Stomach smooth muscle (tissue), 2 donors: ENCODE results near the gene ARHGAP1.

Experiments
- H3K27ac ChIP-seq: one replicate; pipeline ENCODE4 v1.7.0; 2013; ENCODE audit warnings: mild to moderate bottlenecking, low read length, inconsistent platforms
- H3K27me3 ChIP-seq, 2 donors: one replicate each; pipeline ENCODE4 v1.7.0; 2013; ENCODE audit warnings: low read length in 2 of 2; ENCODE audit not compliant: insufficient read depth in 2 of 2, control insufficient read depth in 1 of 2
- H3K36me3 ChIP-seq, 2 donors: one replicate each; pipeline ENCODE4 v1.7.0; 2013; ENCODE audit warnings: low read length in 2 of 2; ENCODE audit not compliant: control insufficient read depth in 2 of 2, insufficient read depth in 2 of 2
- H3K4me1 ChIP-seq: one replicate; pipeline ENCODE4 v1.7.0; 2013; ENCODE audit warnings: low read length; ENCODE audit not compliant: control insufficient read depth, insufficient read depth
- H3K4me3 ChIP-seq, 2 donors: one replicate each; pipeline ENCODE4 v1.7.0; 2013; ENCODE audit warnings: low read length in 2 of 2
- H3K9ac ChIP-seq, 2 donors: one replicate each; pipeline ENCODE4 v1.7.0; 2013; ENCODE audit warnings: low read length in 2 of 2, mild to moderate bottlenecking in 1 of 2
- H3K9me3 ChIP-seq, 2 donors: one replicate each; pipeline ENCODE4 v1.7.0; 2013; ENCODE audit warnings: low read length in 2 of 2; ENCODE audit not compliant: control insufficient read depth in 2 of 2
- donor health status: healthy.
- donor health status: Pancreatic carcinoma.

The ARHGAP1 gene

GRCh38 chr11:46706886-46707285 is 6.5 kb upstream of the ARHGAP1 start:
- no peak overlapping the region for H3K4me3 ChIP-seq
- no peak overlapping the region for H3K9ac ChIP-seq
- no peaks in the 10 kb centered on the region for H3K9me3 ChIP-seq
- H3K27me3 ChIP-seq: no peaks in the 10 kb centered on the region
- peaks cover 36 to 40% of the 10 kb centered on the region in 2 donors for H3K36me3 ChIP-seq
- H3K27ac ChIP-seq: no peak overlapping the region
- H3K4me1 ChIP-seq: peaks cover 16% of the 10 kb centered on the region

- H3K27ac ChIP-seq: no peak overlapping the region
- H3K4me3 ChIP-seq: no peak overlapping the region
- H3K27me3 ChIP-seq: no peaks in the 10 kb centered on the region
- H3K9me3 ChIP-seq: no peaks in the 10 kb centered on the region
- H3K9ac ChIP-seq: no peak overlapping the region
- H3K4me1 ChIP-seq: peaks cover 19% of the 10 kb centered on the region
- peaks cover 36 to 40% of the 10 kb centered on the region in 2 donors for H3K36me3 ChIP-seq
These were observed 4.8 kb upstream of the ARHGAP1 start for GRCh38 chr11:46705070-46705688.

GRCh38 chr11:46701078-46701654 is 747 bp upstream of the ARHGAP1 start:
- no peaks in the 10 kb centered on the region for H3K9me3 ChIP-seq
- H3K36me3 ChIP-seq: peaks cover 28 to 37% of the 10 kb centered on the region in 2 donors
- H3K9ac ChIP-seq: peak overlapping the region; percentile 82 to 96
- H3K27ac ChIP-seq: peak overlapping the region; percentile 91
- peak overlapping the region; percentile 78 to 100 for H3K4me3 ChIP-seq
- H3K4me1 ChIP-seq: peaks cover 46% of the 10 kb centered on the region
- no peaks in the 10 kb centered on the region for H3K27me3 ChIP-seq

GRCh38 chr11:46698597-46698996 is 1.8 kb downstream of the ARHGAP1 start:
- H3K4me3 ChIP-seq: peak overlapping the region in 1 of 2 donors; percentile 40
- H3K4me1 ChIP-seq: peaks cover 54% of the 10 kb centered on the region
- H3K27ac ChIP-seq: no peak overlapping the region
- H3K36me3 ChIP-seq: peaks cover 32 to 37% of the 10 kb centered on the region in 2 donors
- H3K9ac ChIP-seq: no peak overlapping the region
- H3K9me3 ChIP-seq: no peaks in the 10 kb centered on the region
- H3K27me3 ChIP-seq: no peaks in the 10 kb centered on the region

- Histone ChIP-seq H3K9me3 (no peaks in the 10 kb centered on the region), H3K9ac (peak overlapping the region; percentile 2 to 55), H3K27ac (no peak overlapping the region), H3K4me3 (peak overlapping the region in 1 of 2 donors; percentile 49), H3K27me3 (no peaks in the 10 kb centered on the region), H3K4me1 (peaks cover 49% of the 10 kb centered on the region), H3K36me3 (peaks cover 26 to 34% of the 10 kb centered on the region in 2 donors)
These were observed 2.7 kb downstream of the ARHGAP1 start for GRCh38 chr11:46697723-46698122.

GRCh38 chr11:46697303-46697702 is 3.1 kb downstream of the ARHGAP1 start:
- H3K4me1 ChIP-seq: peaks cover 45% of the 10 kb centered on the region
- H3K9ac ChIP-seq: peak overlapping the region; percentile 2 to 55
- H3K4me3 ChIP-seq: peak overlapping the region in 1 of 2 donors; percentile 49
- H3K9me3 ChIP-seq: no peaks in the 10 kb centered on the region
- H3K27ac ChIP-seq: no peak overlapping the region
- peaks cover 24 to 31% of the 10 kb centered on the region in 2 donors for H3K36me3 ChIP-seq
- H3K27me3 ChIP-seq: no peaks in the 10 kb centered on the region

GRCh38 chr11:46696212-46696558 is 4.2 kb downstream of the ARHGAP1 start:
- Histone ChIP-seq H3K9me3 (no peaks in the 10 kb centered on the region), H3K4me1 (peaks cover 37% of the 10 kb centered on the region), H3K27me3 (no peaks in the 10 kb centered on the region), H3K36me3 (peaks cover 28 to 37% of the 10 kb centered on the region in 2 donors), H3K4me3 (no peak overlapping the region), H3K9ac (peak overlapping the region in 1 of 2 donors; percentile 21), H3K27ac (no peak overlapping the region)

- no peak overlapping the region for H3K9ac ChIP-seq
- no peaks in the 10 kb centered on the region for H3K9me3 ChIP-seq
- H3K36me3 ChIP-seq: peaks cover 28 to 43% of the 10 kb centered on the region in 2 donors
- H3K27ac ChIP-seq: no peak overlapping the region
- H3K4me3 ChIP-seq: no peak overlapping the region
- no peaks in the 10 kb centered on the region for H3K27me3 ChIP-seq
- peaks cover 35% of the 10 kb centered on the region for H3K4me1 ChIP-seq
These were observed 4.8 kb downstream of the ARHGAP1 start for GRCh38 chr11:46695345-46696211.

- Histone ChIP-seq H3K4me3 (no peak overlapping the region), H3K36me3 (peaks cover 28 to 48% of the 10 kb centered on the region in 2 donors), H3K27me3 (no peaks in the 10 kb centered on the region), H3K9me3 (no peaks in the 10 kb centered on the region), H3K4me1 (peaks cover 33% of the 10 kb centered on the region), H3K9ac (no peak overlapping the region), H3K27ac (no peak overlapping the region)
These were observed 5.8 kb downstream of the ARHGAP1 start for GRCh38 chr11:46694607-46695006.

- peaks cover 28 to 48% of the 10 kb centered on the region in 2 donors for H3K36me3 ChIP-seq
- peak overlapping the region in 1 of 2 donors; percentile 21 for H3K9ac ChIP-seq
- no peak overlapping the region for H3K27ac ChIP-seq
- H3K27me3 ChIP-seq: no peaks in the 10 kb centered on the region
- no peak overlapping the region for H3K4me3 ChIP-seq
- H3K9me3 ChIP-seq: no peaks in the 10 kb centered on the region
- peaks cover 32% of the 10 kb centered on the region for H3K4me1 ChIP-seq
These were observed 6.3 kb downstream of the ARHGAP1 start for GRCh38 chr11:46694072-46694471.
